Esophagus muscularis mucosa (tissue), 3 donors: ENCODE data around the gene ITPR3.

ENCODE experiments used
- POLR2A ChIP-seq: fragments of 450-650 bp; IDR thresholded peaks from one replicate; pipeline ENCODE4 v1.6.1; 2017; ENCODE audit warnings: antibody characterized with exemption, moderate library complexity, mild to moderate bottlenecking, low read depth
- TF ChIP-seq, protein P1 (sequence below), 3 experiments: fragments of 200-600 bp in 2 of 3; fragments of 450-650 bp in 1 of 3; sonication (generic) in 2 of 3; IDR thresholded peaks; one replicate each; pipeline ENCODE4 v1.5.1; 2017 to 2019; ENCODE audit warnings: antibody characterized with exemption in 3 of 3, mild to moderate bottlenecking in 2 of 3, moderate library complexity in 1 of 3

DNA sequence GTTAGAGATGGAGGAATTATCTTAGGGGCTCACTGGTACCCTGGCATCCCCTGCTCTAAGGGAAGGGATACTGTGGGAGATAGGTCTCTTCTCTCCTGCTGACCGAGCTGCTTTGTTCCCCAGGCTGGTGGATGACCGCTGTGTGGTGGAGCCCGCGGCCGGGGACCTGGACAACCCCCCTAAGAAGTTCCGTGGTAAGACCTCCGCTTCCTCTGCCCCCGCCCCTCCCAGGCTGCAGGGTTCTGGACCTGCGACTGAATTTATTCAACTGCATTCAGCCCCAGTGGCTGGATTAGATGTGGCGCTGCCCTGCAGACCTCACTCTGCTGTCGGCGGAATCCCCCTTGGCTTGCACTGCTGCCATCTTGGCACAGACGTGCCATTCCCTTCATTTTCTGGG lies 19.2 kb downstream of the ITPR3 start:
- TF ChIP-seq, protein P1, sequence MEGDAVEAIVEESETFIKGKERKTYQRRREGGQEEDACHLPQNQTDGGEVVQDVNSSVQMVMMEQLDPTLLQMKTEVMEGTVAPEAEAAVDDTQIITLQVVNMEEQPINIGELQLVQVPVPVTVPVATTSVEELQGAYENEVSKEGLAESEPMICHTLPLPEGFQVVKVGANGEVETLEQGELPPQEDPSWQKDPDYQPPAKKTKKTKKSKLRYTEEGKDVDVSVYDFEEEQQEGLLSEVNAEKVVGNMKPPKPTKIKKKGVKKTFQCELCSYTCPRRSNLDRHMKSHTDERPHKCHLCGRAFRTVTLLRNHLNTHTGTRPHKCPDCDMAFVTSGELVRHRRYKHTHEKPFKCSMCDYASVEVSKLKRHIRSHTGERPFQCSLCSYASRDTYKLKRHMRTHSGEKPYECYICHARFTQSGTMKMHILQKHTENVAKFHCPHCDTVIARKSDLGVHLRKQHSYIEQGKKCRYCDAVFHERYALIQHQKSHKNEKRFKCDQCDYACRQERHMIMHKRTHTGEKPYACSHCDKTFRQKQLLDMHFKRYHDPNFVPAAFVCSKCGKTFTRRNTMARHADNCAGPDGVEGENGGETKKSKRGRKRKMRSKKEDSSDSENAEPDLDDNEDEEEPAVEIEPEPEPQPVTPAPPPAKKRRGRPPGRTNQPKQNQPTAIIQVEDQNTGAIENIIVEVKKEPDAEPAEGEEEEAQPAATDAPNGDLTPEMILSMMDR (IDR thresholded peaks at IDR 0.05): no peak
- no peak for TF ChIP-seq POLR2A
